ENCODE results near the gene URB2. TPM values are rescaled to one million over a fixed set of nuclear protein-coding genes. Genes with fewer than 3 reads are reported as not detected.

The URB2 gene
- total and polyA plus RNA-seq, 4 donors, result 1.2 to 10.5 (median 6.2) TPM

Other genes with a start within 250 kb of the URB2 start
- under 1 TPM; 0.08 to 0.33 TPM for gene ACTA1, start 192.2 kb upstream of the URB2 start, total RNA-seq
- under 1 TPM in 1 of 2 donors, not detected in 1; 0.06 TPM for gene ACTA1, start 192.2 kb upstream of the URB2 start, polyA plus RNA-seq
- 10 to 100 TPM; 13.8 to 22.7 TPM for gene NUP133, start 117.9 kb upstream of the URB2 start, total RNA-seq
- 1 to 10 TPM; 5.7 to 7.0 TPM for gene NUP133, start 117.9 kb upstream of the URB2 start, polyA plus RNA-seq
- gene ABCB10, start 67.5 kb upstream of the URB2 start, total RNA-seq, result 100 to 1,000 TPM in 1 of 2 donors, 10 to 100 TPM in 1; 15.2 to 190 TPM
- 1 to 10 TPM; 6.2 to 7.8 TPM for gene ABCB10, start 67.5 kb upstream of the URB2 start, polyA plus RNA-seq
- gene TAF5L, start 125 bp upstream of the URB2 start, total RNA-seq, result 10 to 100 TPM; 12.0 to 16.2 TPM
- 1 to 10 TPM; 1.8 to 8.9 TPM for gene TAF5L, start 125 bp upstream of the URB2 start, polyA plus RNA-seq

All from liver (tissue), 4 donors.